Stimulated activated CD8-positive, alpha-beta memory T cell treated with anti-CD3 and anti-CD28 coated beads, Interleukin-15, amount 100 ng/mL, for 1 hour (primary cell): ENCODE measurements around the gene CCDC92.

Experiments used
- DNase-seq: peaks from one replicate; pipeline ENCODE4 v3.0.0-alpha.2; 2020; ENCODE audit warnings: low read depth

CCDC92 gene

GRCh38 chr12:124002021-124002644 lies 29.5 kb upstream of the CCDC92 start:
- no peak for DNase-seq

- DNase-seq, result no peak
These were observed 28.7 kb upstream of the CCDC92 start for GRCh38 chr12:124001343-124001742.

GRCh38 chr12:124000111-124000510 lies 27.5 kb upstream of the CCDC92 start:
- no peak for DNase-seq

GRCh38 chr12:123998991-123999359 lies 26.3 kb upstream of the CCDC92 start:
- DNase-seq, result no peak

GRCh38 chr12:123998344-123998990 lies 25.8 kb upstream of the CCDC92 start:
- DNase-seq, result no peak

GRCh38 chr12:123997908-123998307 lies 25.3 kb upstream of the CCDC92 start:
- no peak for DNase-seq

GRCh38 chr12:123997033-123997822 lies 24.6 kb upstream of the CCDC92 start:
- DNase-seq, result no peak

GRCh38 chr12:123996581-123996980 lies 23.9 kb upstream of the CCDC92 start:
- no peak for DNase-seq

- DNase-seq, result no peak
These were observed 22.6 kb upstream of the CCDC92 start for GRCh38 chr12:123995023-123995748.

- DNase-seq, result no peak
These were observed 19.6 kb upstream of the CCDC92 start for GRCh38 chr12:123992118-123992825.

GRCh38 chr12:123991372-123991951 lies 18.8 kb upstream of the CCDC92 start:
- DNase-seq, result no peak

- DNase-seq, result no peak
These were observed 17.9 kb upstream of the CCDC92 start for GRCh38 chr12:123990511-123990910.

GRCh38 chr12:123989753-123990152 lies 17.1 kb upstream of the CCDC92 start:
- no peak for DNase-seq

- DNase-seq, result no peak
These were observed 16.5 kb upstream of the CCDC92 start for GRCh38 chr12:123989168-123989567.

- no peak for DNase-seq
These were observed 14.4 kb upstream of the CCDC92 start for GRCh38 chr12:123987022-123987421.

- DNase-seq, result no peak
These were observed 13.8 kb upstream of the CCDC92 start for GRCh38 chr12:123986374-123986965.

- DNase-seq, result no peak
These were observed 12.3 kb upstream of the CCDC92 start for GRCh38 chr12:123984903-123985302.

GRCh38 chr12:123983822-123984485 lies 11.3 kb upstream of the CCDC92 start:
- DNase-seq, result no peak

GRCh38 chr12:123982269-123982668 lies 9.6 kb upstream of the CCDC92 start:
- no peak for DNase-seq

GRCh38 chr12:123979566-123979965 lies 6.9 kb upstream of the CCDC92 start:
- DNase-seq, result no peak
